K562 (cell line): ENCODE results near the gene RAMP2. TPM values are rescaled to one million over a fixed set of nuclear protein-coding genes. Genes with fewer than 3 reads are reported as not detected.

Source experiments
- ATF1 ChIP-seq, 2 experiments: fragments of 450-650 bp in 1 of 2; IDR thresholded peaks; 2 replicates each; pipeline ENCODE4 v1.6.1; 2016; ENCODE audit warnings: missing compliant biosample characterization in 1 of 2, missing genetic modification characterization in 1 of 2
- BHLHE40 ChIP-seq: IDR thresholded peaks from 2 replicates; pipeline ENCODE4 v1.6.1; 2011; ENCODE audit warnings: low read length, improper control_type of control experiment
- ETV6 ChIP-seq, 3 experiments: fragments of 150-350 bp in 1 of 3; sonication (generic) in 1 of 3; formaldehyde crosslinking in 1 of 3; IDR thresholded peaks; 2 replicates each; pipeline versions ENCODE4 v1.6.1 to v1.8.0; 2014 to 2022; ENCODE audit warnings: borderline replicate concordance in 2 of 3, low read depth in 2 of 3, antibody characterized with exemption in 1 of 3, low read length in 1 of 3, mild to moderate bottlenecking in 1 of 3, missing genetic modification reagents in 1 of 3
- FOXK2 ChIP-seq, 2 experiments: fragments of 450-650 bp; IDR thresholded peaks in 1 of 2; conservative IDR thresholded peaks in 1 of 2; 2 replicates each; pipeline ENCODE4 v1.6.1; 2016; ENCODE audit warnings: low read depth in 2 of 2, mild to moderate bottlenecking in 1 of 2
- FOXP1 ChIP-seq: sonication (generic); formaldehyde crosslinking; IDR thresholded peaks from 2 replicates; pipeline ENCODE4 v1.8.0; 2022; ENCODE audit warnings: mild to moderate bottlenecking, missing genetic modification reagents
- LARP7 ChIP-seq: fragments of 450-650 bp; IDR thresholded peaks from 2 replicates; pipeline ENCODE4 v1.6.1; 2016
- NR2C2 ChIP-seq, 2 experiments: fragments of 200-800 bp in 1 of 2; sonication (Bioruptor generic) in 1 of 2; sonication (generic) in 1 of 2; formaldehyde crosslinking in 1 of 2; IDR thresholded peaks; 2 replicates each; pipeline versions ENCODE4 v1.6.1 to v1.8.0; 2016 to 2022; ENCODE audit warnings: mild to moderate bottlenecking in 1 of 2, missing compliant biosample characterization in 1 of 2, missing genetic modification characterization in 1 of 2, missing genetic modification reagents in 1 of 2
- SRF ChIP-seq, 2 experiments: fragments of 250-450, 450-650 bp in 1 of 2; sonication (Bioruptor Pico) in 1 of 2; sonication (generic) in 1 of 2; formaldehyde crosslinking; IDR thresholded peaks; 2 replicates each; pipeline versions ENCODE4 v1.5.0 to v1.5.1; 2020 to 2022; ENCODE audit warnings: mild to moderate bottlenecking in 1 of 2, missing genetic modification reagents in 1 of 2
- TEAD4 ChIP-seq, 2 experiments: sonication (generic) in 1 of 2; formaldehyde crosslinking in 1 of 2; IDR thresholded peaks; 2 replicates each; pipeline versions ENCODE4 v1.6.1 to v1.8.0; 2012 to 2022; ENCODE audit warnings: borderline replicate concordance in 1 of 2, inconsistent platforms in 1 of 2, low read length in 1 of 2, mild to moderate bottlenecking in 1 of 2, missing genetic modification reagents in 1 of 2
- polyA plus RNA-seq, 8 experiments: library from polyadenylated mRNA; depleted of rRNA in 4 of 8; stranded (reverse) in 5 of 8; unstranded in 3 of 8; fragments of >200 nt; fragmentation: Nextera tagmentation in 2 of 8; fragmentation: Illumina TruSeq in 1 of 8; extraction: Ambion mirVana in 2 of 8; extraction: Trizol in 1 of 8; gene quantifications; 2 replicates each; pipeline versions ENCODE4 v1.2.1 to v1.2.3, GENCODE V29; 2011 to 2014; ENCODE audit warnings: inconsistent platforms in 1 of 8, missing spikeins in 1 of 8
- total RNA-seq, 7 experiments: library from RNA; depleted of rRNA in 6 of 7; stranded (reverse); fragments of >200 nt in 6 of 7; fragmentation: Illumina TruSeq in 2 of 7; extraction: Trizol in 2 of 7; gene quantifications; 2 replicates each; pipeline versions ENCODE4 v1.2.1 to v1.2.3, GENCODE V29; 2011 to 2021; ENCODE audit warnings: low replicate concordance in 1 of 7
- TF ChIP-seq, protein P1 (sequence below): fragments of 250-450 bp; sonication (Bioruptor Pico); IDR thresholded peaks from 2 replicates; pipeline ENCODE4 v1.5.0; 2020; ENCODE audit warnings: mild to moderate bottlenecking
- TF ChIP-seq, protein P2 (sequence below): sonication (generic); formaldehyde crosslinking; IDR thresholded peaks from 2 replicates; pipeline ENCODE4 v1.8.0; 2022; ENCODE audit warnings: missing genetic modification reagents, mild to moderate bottlenecking, moderate library complexity, borderline replicate concordance
- TF ChIP-seq, protein P3 (sequence below): sonication (generic); formaldehyde crosslinking; IDR thresholded peaks from 2 replicates; pipeline ENCODE4 v1.8.1; 2023; ENCODE audit warnings: mild to moderate bottlenecking, missing genetic modification reagents, moderate library complexity
- TF ChIP-seq, protein P4 (sequence below), 3 experiments: IDR thresholded peaks in 2 of 3; conservative IDR thresholded peaks in 1 of 3; 2 replicates each; pipeline ENCODE4 v1.5.1; 2011 to 2012; ENCODE audit warnings: low read length in 3 of 3, mild to moderate bottlenecking in 3 of 3, control low read depth in 2 of 3, improper control_type of control experiment in 1 of 3, inconsistent platforms in 1 of 3, low read depth in 1 of 3, mixed read lengths in 1 of 3, moderate library complexity in 1 of 3; ENCODE audit not compliant: insufficient read depth in 2 of 3
- TF ChIP-seq, protein P5 (sequence below), 2 experiments: fragments of 150-350 bp in 1 of 2; IDR thresholded peaks; 2 replicates each; pipeline ENCODE4 v1.6.1; 2012 to 2016; ENCODE audit warnings: low read depth in 2 of 2, low read length in 2 of 2, mild to moderate bottlenecking in 1 of 2, moderate library complexity in 1 of 2

Gene RAMP2
- total and polyA plus RNA-seq, 9 of the 15 experiments (the other 6 are each of a cell fraction or from before 2014, with no cell fraction given): not detected

DNA sequence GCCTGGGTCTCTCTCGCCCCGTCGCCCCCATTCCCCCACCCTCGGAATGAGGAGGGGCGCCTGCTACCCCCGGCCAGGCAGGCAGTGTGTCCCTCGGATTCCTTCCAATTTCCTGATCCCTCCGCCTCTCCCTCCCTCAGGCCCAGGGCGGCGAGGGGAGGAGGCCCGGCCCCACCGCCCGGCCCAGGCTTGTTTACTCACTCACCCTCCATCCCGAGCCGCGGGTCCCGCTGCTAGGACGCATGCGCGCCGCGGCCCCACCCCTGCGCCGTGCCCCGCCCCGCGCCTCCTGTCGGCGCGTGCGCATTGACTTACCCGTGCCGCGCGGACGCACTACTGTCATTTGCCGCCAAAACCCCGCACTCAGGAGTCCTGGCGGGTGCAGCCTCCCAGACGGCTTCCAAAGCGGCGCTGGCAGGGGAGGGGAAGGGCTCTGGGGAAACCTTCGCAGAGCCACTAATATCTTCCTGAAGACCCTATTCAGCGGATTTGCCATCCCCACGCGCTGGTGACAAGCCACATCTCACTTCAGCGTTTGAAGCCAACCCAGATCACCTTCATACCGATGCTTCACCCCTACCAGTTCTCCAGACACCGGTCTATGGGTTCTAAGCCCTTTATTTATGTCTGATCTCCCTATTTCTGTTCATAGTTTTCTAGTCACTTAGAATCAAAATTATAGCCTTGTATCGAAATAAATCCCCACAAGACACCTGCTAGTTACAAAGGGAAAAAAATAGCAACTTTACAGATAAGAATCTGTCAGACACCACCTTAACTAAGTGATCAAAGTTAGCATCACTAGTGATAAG, 16.0 kb upstream of the RAMP2 start, which contains the start of gene EZH1 (continued):
- TF ChIP-seq, protein P1, sequence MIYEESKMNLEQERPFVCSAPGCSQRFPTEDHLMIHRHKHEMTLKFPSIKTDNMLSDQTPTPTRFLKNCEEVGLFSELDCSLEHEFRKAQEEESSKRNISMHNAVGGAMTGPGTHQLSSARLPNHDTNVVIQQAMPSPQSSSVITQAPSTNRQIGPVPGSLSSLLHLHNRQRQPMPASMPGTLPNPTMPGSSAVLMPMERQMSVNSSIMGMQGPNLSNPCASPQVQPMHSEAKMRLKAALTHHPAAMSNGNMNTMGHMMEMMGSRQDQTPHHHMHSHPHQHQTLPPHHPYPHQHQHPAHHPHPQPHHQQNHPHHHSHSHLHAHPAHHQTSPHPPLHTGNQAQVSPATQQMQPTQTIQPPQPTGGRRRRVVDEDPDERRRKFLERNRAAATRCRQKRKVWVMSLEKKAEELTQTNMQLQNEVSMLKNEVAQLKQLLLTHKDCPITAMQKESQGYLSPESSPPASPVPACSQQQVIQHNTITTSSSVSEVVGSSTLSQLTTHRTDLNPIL (CRISPR knock-in tag): no peak
- TF ChIP-seq FOXK2 (conservative IDR thresholded peaks at IDR 0.05 in 1 of 2, IDR thresholded peaks at IDR 0.05 in 1 of 2; ENCODE audit: low read depth in 2 of 2): peak; percentile 95 to 97
- no peak for TF ChIP-seq ATF1 (CRISPR knock-in tag; IDR thresholded peaks at IDR 0.05)
- peak; percentile 65 for TF ChIP-seq ATF1 (tag; IDR thresholded peaks at IDR 0.05)
- TF ChIP-seq LARP7: no peak
- TF ChIP-seq, protein P2, sequence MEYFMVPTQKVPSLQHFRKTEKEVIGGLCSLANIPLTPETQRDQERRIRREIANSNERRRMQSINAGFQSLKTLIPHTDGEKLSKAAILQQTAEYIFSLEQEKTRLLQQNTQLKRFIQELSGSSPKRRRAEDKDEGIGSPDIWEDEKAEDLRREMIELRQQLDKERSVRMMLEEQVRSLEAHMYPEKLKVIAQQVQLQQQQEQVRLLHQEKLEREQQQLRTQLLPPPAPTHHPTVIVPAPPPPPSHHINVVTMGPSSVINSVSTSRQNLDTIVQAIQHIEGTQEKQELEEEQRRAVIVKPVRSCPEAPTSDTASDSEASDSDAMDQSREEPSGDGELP (CRISPR knock-in tag): peak; percentile 70
- peak; percentile 95 for TF ChIP-seq FOXP1 (CRISPR knock-in tag)
- no peak for TF ChIP-seq TEAD4 (IDR thresholded peaks at IDR 0.05; ENCODE audit: low read length)
- TF ChIP-seq TEAD4 (CRISPR knock-in tag; IDR thresholded peaks at IDR 0.05; ENCODE audit: borderline replicate concordance): peak; percentile 54; the same call in 1 of the 2 replicates
- no peak for TF ChIP-seq ETV6 (IDR thresholded peaks at IDR 0.05; ENCODE audit: borderline replicate concordance in 1 of 2, low read depth in 2 of 2, low read length in 1 of 2)
- peak; percentile 57; the same call in 1 of the 2 replicates for TF ChIP-seq ETV6 (CRISPR knock-in tag; IDR thresholded peaks at IDR 0.05; ENCODE audit: borderline replicate concordance)
- TF ChIP-seq SRF (CRISPR knock-in tag; IDR thresholded peaks at IDR 0.05): peak in 1 of 2 experiments; percentile 41; a peak in 1 of 4 replicates
- no peak; the same call in 1 of the 2 replicates for TF ChIP-seq NR2C2 (CRISPR knock-in tag; IDR thresholded peaks at IDR 0.05)
- TF ChIP-seq NR2C2 (tag; IDR thresholded peaks at IDR 0.05): 0 out of 2 replicates have a peak, but pooled peaks have one; percentile 24
- TF ChIP-seq, protein P3, sequence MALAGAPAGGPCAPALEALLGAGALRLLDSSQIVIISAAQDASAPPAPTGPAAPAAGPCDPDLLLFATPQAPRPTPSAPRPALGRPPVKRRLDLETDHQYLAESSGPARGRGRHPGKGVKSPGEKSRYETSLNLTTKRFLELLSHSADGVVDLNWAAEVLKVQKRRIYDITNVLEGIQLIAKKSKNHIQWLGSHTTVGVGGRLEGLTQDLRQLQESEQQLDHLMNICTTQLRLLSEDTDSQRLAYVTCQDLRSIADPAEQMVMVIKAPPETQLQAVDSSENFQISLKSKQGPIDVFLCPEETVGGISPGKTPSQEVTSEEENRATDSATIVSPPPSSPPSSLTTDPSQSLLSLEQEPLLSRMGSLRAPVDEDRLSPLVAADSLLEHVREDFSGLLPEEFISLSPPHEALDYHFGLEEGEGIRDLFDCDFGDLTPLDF (CRISPR knock-in tag): peak; percentile 87
- TF ChIP-seq, protein P4, sequence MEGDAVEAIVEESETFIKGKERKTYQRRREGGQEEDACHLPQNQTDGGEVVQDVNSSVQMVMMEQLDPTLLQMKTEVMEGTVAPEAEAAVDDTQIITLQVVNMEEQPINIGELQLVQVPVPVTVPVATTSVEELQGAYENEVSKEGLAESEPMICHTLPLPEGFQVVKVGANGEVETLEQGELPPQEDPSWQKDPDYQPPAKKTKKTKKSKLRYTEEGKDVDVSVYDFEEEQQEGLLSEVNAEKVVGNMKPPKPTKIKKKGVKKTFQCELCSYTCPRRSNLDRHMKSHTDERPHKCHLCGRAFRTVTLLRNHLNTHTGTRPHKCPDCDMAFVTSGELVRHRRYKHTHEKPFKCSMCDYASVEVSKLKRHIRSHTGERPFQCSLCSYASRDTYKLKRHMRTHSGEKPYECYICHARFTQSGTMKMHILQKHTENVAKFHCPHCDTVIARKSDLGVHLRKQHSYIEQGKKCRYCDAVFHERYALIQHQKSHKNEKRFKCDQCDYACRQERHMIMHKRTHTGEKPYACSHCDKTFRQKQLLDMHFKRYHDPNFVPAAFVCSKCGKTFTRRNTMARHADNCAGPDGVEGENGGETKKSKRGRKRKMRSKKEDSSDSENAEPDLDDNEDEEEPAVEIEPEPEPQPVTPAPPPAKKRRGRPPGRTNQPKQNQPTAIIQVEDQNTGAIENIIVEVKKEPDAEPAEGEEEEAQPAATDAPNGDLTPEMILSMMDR (IDR thresholded peaks at IDR 0.05 in 2 of 3, conservative IDR thresholded peaks at IDR 0.05 in 1 of 3; ENCODE audit: insufficient read depth in 2 of 3, low read depth in 1 of 3, low read length in 3 of 3): no peak
- TF ChIP-seq BHLHE40: peak; percentile 87
- TF ChIP-seq, protein P5, sequence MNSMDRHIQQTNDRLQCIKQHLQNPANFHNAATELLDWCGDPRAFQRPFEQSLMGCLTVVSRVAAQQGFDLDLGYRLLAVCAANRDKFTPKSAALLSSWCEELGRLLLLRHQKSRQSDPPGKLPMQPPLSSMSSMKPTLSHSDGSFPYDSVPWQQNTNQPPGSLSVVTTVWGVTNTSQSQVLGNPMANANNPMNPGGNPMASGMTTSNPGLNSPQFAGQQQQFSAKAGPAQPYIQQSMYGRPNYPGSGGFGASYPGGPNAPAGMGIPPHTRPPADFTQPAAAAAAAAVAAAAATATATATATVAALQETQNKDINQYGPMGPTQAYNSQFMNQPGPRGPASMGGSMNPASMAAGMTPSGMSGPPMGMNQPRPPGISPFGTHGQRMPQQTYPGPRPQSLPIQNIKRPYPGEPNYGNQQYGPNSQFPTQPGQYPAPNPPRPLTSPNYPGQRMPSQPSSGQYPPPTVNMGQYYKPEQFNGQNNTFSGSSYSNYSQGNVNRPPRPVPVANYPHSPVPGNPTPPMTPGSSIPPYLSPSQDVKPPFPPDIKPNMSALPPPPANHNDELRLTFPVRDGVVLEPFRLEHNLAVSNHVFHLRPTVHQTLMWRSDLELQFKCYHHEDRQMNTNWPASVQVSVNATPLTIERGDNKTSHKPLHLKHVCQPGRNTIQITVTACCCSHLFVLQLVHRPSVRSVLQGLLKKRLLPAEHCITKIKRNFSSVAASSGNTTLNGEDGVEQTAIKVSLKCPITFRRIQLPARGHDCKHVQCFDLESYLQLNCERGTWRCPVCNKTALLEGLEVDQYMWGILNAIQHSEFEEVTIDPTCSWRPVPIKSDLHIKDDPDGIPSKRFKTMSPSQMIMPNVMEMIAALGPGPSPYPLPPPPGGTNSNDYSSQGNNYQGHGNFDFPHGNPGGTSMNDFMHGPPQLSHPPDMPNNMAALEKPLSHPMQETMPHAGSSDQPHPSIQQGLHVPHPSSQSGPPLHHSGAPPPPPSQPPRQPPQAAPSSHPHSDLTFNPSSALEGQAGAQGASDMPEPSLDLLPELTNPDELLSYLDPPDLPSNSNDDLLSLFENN (IDR thresholded peaks at IDR 0.05; ENCODE audit: low read depth in 2 of 2, low read length in 2 of 2): 0 out of 4 replicates have a peak, but pooled peaks of 1 of the 2 experiments have one; percentile 45
